Retina (tissue), 1 donor: ENCODE data around the gene CEMIP.

Source experiments
- DNase-seq: peaks from one replicate; pipeline ENCODE4 v3.0.0-alpha.2; 2016

The CEMIP gene, protein sequence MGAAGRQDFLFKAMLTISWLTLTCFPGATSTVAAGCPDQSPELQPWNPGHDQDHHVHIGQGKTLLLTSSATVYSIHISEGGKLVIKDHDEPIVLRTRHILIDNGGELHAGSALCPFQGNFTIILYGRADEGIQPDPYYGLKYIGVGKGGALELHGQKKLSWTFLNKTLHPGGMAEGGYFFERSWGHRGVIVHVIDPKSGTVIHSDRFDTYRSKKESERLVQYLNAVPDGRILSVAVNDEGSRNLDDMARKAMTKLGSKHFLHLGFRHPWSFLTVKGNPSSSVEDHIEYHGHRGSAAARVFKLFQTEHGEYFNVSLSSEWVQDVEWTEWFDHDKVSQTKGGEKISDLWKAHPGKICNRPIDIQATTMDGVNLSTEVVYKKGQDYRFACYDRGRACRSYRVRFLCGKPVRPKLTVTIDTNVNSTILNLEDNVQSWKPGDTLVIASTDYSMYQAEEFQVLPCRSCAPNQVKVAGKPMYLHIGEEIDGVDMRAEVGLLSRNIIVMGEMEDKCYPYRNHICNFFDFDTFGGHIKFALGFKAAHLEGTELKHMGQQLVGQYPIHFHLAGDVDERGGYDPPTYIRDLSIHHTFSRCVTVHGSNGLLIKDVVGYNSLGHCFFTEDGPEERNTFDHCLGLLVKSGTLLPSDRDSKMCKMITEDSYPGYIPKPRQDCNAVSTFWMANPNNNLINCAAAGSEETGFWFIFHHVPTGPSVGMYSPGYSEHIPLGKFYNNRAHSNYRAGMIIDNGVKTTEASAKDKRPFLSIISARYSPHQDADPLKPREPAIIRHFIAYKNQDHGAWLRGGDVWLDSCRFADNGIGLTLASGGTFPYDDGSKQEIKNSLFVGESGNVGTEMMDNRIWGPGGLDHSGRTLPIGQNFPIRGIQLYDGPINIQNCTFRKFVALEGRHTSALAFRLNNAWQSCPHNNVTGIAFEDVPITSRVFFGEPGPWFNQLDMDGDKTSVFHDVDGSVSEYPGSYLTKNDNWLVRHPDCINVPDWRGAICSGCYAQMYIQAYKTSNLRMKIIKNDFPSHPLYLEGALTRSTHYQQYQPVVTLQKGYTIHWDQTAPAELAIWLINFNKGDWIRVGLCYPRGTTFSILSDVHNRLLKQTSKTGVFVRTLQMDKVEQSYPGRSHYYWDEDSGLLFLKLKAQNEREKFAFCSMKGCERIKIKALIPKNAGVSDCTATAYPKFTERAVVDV (N-terminal part only)

DNA sequence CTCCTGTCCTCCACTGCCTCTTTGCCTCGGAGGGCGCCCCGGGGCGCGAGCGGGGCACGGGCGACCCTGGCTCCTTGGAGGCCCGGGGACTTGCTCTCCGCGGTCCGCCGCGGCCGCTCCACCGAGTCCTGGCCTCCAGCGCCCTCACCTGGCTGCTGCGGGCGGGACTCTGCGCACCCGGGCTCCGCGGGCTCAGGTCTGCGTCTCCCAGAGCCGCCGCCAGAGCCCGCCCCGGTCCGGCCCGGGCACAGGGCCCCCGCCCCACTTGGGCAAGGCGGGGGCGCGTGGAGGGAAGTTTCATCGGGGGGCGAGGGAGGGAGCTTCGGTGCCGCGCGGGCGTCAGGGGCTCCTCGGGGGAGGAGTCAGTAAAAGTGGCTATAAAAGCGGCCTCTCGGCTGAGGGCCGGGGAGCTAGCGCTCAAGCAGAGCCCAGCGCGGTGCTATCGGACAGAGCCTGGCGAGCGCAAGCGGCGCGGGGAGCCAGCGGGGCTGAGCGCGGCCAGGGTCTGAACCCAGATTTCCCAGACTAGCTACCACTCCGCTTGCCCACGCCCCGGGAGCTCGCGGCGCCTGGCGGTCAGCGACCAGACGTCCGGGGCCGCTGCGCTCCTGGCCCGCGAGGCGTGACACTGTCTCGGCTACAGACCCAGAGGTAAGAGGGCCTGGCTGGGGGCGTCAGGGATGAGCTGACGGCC is at the start of gene CEMIP:
Gene CEMIP (plus strand): TSS at position 407 of the 694 bp plus-strand sequence. CDS start 94,510 bp downstream, outside the sequence.
- DNase-seq = peak; percentile 90

DNA sequence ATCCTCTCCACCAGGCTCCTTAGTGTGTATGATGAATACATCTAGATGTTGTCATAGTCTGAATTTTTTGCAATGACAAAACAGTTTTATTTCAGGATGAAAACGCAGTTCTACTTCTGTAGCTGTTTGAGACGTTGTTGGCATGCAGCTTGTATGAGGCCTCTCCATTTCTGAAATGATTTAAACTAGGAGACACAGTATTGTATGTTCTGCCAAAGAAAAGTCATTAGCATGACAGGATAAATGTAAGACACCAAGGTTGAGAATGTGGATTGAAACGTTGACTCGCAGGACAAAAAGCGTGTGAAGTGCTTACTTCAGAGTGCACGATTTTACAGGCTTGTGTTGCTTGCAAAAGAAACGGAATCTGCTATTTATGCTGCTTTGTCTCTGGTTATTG is 48.8 kb upstream of the CEMIP start:
- DNase-seq = no peak

DNA sequence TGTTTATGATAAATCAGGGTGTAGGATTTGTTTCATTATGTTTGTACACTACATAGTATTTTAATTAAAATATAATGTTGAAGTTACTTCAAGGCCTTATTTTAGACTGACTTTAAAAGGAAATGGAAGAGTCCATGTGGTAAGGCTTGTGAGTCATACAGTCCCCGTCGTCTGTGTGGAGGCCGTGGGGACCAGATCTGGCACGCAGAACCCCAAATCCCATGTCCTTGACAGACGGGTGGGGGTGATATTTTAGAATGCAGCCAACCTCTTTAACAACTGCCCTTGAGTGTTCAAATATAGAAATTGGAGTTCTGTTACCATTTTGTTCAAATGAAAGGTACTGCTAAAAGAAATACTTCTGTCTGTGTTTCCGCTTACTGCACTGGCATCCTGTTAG is 48.2 kb upstream of the CEMIP start:
- no peak for DNase-seq

DNA sequence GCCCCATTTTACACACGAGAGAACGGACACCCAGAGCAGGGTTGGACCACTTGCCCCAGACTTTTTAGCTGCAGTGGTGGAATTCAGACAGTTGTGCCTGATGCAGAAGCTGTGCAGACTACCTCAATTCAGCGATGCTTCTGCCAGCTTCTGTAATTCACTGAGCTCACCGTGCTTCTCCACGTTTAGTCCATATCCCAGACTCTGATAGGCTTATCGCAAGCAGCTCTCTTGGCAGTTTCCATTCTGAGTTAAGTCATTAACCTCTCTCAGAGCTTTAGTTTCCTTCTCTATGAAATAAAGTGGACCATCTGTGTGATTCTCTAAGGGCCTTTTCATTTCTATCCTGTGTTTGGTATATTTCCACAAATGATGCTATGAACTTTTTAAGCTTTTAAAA is 47.0 kb upstream of the CEMIP start:
- DNase-seq = no peak

DNA sequence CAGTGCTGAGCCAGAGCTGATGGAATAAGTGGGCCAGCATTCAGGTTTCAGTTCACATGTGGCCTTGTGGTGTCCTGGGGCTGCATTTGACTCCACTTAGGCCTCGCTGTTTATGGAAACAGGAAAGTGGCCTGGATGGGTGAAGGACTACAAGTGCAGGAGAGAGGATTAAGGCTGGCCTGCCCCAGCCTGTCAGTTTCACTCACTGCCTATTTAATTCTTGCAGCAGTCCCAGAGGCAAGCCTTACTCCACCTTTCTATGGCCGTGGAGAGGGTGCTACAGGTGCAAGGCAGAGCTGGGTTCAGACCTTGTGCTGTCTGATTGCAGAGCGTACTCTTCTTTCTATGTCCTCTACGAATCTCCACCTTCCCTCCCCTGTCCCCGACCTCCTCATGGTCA is 46.4 kb upstream of the CEMIP start:
- no peak for DNase-seq

DNA sequence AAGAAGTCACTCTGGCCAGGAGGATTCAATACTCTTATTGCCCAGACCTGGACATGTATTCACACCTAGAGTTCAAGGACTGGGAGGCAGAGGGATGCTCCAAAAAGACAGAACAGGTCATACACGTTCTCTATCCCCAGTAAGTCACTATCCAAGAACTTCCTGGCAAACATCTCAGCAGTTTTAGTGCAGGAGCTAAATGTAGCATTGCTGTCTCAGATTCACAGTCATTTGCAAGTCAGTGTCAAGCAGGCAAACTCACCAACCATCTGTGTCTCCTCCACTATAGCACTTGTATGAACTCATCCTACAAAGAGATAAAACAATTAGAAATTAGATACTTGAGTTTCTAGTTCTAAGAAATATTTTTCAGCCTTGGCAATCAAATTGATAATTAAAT is 45.7 kb upstream of the CEMIP start:
- DNase-seq = no peak

DNA sequence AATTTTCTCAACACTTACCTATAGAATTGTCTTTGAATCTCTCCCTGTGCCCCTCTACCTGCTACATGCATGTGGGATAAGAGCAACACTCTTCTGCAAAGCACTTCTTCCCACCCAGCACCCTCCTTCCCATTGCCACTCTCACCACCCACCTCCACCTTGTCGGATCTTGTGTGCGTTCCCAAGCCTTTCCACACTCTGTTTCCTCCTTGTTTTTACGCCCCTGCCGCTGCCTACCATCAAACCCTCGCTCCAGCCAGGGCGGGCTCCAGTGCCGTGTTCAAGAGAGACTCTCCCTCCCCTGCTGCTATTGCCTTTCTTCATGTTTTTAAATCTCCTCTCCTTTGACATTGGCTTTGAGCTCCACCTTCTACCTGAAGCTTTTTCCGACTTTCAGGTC is 43.8 kb upstream of the CEMIP start:
- DNase-seq = no peak

DNA sequence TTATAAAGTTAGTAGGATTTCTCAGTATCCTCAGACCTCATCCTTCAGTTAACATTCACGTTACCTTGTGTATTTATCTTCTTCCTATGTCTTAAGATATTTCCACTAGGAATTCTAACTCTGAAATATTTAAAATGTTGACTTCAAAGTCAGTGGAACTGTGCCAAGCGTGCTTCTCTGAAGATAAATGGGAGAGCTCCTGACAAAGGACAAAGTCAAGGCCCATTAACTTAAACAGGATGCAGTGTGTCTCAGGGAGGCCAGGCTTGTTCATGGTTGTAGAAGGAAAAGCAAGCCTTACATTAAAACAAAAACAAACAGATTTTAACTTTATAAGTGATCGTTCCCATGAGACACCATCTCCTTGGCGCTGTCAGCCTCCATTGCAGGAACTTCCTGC is 42.6 kb upstream of the CEMIP start:
- DNase-seq = no peak

DNA sequence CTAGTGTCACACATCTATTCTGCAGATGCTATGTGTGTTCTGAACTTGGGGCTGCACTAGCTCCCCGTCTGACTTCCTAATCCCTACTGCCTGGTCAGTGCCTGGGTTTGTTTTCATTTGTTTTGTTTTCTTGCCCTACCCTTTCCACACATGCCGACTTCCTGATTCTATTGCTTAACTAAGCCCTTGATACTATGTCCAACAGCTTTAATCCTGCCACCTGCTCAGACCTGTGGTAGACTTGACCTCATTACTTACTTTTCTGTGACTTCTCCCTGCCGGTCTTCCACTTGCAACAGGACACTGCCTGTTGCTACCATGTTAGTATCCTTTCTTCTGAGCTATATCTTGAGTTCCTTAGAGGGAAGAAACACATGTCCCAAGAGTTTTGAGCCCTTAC is 39.3 kb upstream of the CEMIP start:
- no peak for DNase-seq

DNA sequence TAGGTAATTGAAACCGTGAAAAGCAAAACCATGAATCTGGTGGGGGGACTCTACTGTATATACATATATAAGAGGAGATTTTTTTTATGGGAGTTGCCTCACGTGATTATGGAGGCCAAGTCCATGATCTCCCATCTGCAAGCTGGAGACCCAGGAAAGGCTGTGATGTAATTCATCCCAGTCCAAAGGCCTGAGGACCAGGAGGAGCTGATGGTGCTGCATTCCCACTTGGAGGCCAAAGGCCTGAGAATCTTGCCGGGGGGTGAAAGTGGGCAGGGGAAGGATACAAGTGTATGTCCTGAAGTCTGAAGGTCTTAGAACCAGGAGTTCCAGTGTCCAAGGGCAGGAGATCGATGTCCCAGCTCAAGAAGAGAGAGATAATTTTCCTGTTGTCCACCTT is 37.1 kb upstream of the CEMIP start:
- DNase-seq = no peak

DNA sequence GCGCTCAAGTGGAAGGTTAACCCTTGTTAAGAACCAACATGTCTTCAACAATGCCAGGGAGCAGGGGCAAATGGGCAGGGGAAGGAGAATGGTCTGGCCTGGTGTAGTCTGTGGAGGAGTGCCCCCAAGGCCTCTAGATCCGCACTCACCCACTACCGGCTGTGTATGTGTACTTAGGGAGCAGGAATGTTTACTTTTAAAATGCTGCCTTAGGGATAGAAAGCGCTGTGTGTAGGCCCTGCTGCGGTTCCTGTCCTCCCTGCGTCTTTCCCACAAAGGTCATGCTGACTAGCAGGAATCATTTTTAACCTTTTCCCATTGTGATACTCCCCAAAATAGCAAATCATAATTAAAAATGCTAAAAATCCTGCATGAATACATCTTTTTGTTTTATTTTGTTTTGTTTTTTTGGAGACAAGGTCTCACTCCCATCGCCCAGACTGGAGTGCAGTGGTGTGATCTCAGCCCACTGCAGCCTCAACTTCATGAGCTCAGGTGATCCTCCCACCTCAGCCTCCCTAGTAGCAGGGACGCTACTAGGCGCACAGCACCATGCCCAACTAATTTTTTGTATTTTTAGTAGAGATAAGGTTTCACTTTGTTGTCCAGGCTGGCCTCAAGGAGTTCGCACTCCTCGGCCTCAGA is 35.9 kb upstream of the CEMIP start:
- DNase-seq = no peak

DNA sequence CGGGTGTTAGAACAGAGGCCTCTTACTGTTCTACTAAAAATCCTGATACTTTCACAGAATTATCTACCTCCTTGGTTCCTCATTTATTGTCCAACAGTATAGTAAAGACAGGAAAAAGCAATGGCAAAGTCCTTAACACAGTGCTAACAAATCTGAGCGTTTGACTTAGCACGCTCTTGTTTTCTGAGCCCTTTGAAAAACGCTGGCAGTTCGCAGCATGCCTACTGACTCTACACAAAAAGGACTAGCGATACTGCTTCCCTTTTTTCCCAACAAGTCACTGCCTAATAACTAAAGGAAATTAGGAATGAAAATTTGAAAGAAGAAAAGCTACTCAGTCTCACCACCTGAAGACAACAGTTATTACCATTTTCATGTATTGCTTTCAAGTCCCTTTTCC is 34.8 kb upstream of the CEMIP start:
- no peak for DNase-seq

DNA sequence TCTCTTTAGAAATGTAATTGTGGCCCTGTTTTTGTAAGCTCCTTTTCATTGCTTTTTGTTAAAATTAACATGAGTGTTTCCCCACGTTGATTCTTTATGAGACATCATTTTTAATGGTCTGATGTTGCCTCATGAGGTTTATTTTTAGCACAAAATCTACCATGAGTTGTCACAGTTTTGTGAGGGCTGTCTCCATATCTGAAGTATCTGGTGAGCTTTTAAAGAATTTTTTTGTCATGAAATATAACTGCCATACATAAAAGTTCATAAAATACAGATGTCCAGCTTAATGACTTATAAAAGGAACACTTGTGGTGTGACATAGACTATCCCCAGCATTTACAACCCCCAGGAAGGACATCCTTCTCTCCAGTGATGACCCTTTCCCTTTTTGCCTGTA is 34.3 kb upstream of the CEMIP start:
- no peak for DNase-seq

DNA sequence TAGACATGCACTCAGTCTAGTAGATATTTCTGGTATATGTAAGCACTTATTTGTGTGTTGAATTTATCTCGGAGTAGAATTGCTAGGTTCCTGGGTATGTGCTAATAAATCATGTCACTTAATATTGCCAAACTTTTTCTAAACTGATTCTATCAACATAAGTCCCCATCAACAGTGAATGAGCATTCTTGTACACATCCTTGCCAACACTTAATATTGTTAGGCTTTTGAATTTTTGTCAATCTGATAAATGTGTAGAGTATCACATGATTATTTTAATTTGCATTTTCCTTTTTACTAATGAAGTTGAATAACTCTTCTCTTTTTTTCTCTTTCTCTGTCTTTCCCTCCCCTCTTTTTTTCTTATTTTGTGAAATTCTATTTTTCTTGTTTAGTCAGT is 33.3 kb upstream of the CEMIP start:
- no peak for DNase-seq

DNA sequence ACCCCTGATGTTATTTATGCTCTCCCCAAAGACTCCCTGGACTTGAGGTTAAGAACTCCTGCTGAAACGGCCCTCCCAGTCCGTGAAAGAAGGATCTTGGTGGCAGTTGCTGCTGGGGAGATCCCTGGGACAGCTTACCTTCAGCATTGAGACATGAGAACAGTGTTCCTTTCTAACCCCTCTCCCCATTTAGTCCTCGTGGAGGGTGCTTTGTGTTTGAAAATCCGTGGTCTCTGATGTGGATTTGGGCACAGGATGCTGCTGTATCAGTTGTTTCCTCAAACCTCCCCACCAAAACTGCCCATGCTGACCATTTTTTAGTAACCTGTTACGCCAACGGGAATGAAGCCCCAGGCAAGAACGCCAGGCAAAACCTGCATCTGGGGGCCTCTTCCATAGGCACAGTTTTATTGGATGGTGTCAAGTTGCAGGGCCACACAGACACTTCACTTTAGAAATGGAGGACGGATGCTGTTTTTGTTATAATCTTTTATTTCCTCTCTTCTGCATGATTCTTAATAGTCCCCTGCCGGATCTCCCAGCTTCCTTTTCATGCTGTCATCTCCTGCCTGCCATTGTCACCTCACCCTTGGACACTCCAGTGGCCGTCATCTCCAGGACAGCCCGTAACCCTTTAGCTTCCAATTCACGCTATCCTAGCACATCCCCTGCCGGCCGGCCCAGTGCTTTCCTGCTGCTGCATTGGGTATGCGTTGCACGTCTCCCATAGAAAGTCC is 31.7 kb upstream of the CEMIP start:
- no peak for DNase-seq

DNA sequence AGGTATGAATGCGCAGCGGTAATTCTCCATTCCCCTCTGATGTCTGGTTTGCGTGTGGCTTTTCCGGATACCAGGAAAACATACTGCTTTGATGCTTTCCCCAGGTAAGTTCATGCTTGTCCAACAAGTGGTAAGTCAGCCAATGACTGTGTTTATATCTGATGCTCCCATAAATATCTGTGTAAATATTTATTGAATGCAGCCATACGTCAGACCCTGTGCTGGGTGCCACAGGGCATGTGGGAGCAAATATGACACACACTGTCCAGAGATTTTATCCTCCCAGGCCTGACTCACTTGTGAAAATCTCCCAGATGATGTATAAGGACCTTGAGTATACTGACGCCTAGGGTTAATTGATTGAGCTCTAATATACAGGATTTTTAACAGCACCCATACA is 29.6 kb upstream of the CEMIP start:
- no peak for DNase-seq

DNA sequence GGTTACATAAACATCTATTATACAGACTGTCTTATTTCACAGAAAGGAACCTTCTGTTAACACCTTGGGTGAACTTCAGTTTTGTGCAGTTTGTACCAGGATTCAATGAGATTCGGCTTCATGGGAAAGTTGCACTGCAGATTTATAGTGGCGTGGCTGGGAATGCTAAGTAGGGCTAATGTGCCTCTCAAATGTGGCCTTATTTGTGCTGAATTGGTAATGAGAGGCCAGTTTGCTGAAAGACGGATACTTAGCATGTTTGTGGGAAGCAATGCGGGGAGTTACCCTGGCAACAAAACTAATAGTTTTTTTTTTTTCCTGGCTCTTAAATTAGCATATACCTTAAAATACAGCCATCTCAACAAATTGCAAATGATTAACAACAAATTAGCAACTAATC is 28.6 kb upstream of the CEMIP start:
- no peak for DNase-seq

DNA sequence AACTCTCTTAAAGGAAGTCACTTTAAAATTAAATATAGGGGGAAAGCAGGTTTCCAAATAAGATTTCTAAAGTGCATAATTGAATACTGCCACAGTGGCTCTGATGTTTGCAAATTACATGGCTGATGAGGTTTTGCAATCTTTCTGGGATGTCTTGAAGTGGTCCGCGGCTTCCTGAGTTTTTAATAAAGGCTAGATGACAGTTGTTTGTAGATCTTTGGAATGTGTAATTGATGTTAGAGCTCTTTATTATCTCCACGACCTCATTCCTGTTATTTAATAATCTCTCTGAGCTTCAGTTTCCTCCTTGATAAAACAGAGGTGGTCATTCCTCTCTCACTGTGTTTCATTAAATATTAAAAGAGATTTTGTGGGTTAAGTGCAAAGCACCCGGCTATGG is 27.0 kb upstream of the CEMIP start:
- DNase-seq = no peak

DNA sequence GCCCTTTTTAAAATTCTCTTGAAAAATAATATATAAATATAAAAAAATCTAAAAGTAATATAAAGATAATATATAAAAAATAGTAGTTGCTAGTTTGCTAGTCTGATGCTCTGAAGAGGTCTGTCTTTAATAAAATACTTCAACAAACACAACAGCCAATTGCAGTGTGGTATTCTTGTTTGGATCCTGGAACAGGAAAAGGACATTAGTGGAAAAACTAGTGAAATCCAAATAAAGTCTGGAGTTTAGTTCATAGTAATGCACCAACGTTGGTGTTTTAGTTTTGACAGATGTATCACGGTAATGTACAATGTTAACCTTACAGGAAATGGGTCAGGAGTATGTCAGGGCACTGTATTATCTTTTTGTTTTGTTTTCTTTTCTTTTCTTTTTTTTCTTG is 26.0 kb upstream of the CEMIP start:
- DNase-seq = no peak

DNA sequence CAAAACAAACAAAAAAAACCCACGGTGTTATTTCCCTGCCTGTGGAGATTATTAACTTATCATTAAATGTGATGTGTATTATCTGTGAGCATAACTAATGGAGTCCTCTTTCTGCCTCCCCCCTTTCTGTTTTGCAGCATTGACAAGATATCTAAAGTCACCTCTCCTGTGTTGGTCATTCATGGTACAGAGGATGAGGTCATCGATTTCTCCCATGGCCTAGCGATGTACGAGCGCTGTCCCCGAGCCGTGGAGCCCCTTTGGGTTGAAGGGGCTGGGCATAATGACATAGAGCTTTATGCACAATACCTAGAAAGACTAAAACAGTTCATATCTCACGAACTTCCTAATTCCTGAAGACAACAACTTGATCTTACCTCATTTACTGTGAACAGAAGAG is 25.2 kb upstream of the CEMIP start:
- DNase-seq = no peak

DNA sequence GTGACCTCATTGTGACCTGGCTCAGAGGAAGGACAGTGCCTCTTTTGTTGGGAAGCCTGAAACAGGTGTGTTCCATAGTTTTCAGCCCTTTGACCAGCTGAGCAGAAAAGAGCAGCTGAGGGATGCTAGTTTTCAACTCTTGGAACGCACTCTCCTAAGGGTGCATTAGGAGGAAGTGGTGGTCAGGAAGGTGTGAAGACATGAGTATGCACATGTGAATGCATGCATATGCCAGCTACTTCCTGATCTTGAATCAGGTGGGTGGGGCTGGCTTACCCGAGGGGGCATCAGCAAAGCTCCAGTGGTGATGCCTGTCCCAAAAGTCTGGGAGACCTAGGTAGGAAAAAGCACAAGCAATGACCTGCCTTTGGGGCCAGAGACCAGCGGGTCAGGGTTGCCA is 23.3 kb upstream of the CEMIP start:
- no peak for DNase-seq
